Posterior vena cava (tissue), 2 donors: ENCODE results near the gene CISTR. TPM values are rescaled to one million over a fixed set of nuclear protein-coding genes. Genes with fewer than 3 reads are reported as not detected.
"Not testable (repeated sequence)": the region's sequence is repeated elsewhere in the genome, so short reads cannot be mapped to it uniquely, and the experiment has no call there.

Source experiments
- DNase-seq: peaks from one replicate; pipeline ENCODE4 v3.0.0-alpha.2; 2020; ENCODE audit warnings: low spot score
- intact Hi-C, 2 donors: fragments of 100-400 bp; cut with DNase I; formaldehyde crosslinking; loops; one replicate each; pipeline versions ENCODE4 v1.14.1 to v1.14.2; 2022 to 2023
- total RNA-seq, 2 donors: library from RNA; stranded (reverse); fragmentation: NEBNext Ultra II Directional; extraction: Animal tissue kit (Norgen Biotek cat#: 25700); gene quantifications; one replicate each; pipeline ENCODE4 v1.2.1, GENCODE V29; 2021
- donor health status: DM: yes; HTN: yes; CAD: no.
- donor health status: DM: yes; HTN: yes; CAD: no.

The CISTR gene
- total RNA-seq, 2 donors from 2014 or later: not detected

DNA sequence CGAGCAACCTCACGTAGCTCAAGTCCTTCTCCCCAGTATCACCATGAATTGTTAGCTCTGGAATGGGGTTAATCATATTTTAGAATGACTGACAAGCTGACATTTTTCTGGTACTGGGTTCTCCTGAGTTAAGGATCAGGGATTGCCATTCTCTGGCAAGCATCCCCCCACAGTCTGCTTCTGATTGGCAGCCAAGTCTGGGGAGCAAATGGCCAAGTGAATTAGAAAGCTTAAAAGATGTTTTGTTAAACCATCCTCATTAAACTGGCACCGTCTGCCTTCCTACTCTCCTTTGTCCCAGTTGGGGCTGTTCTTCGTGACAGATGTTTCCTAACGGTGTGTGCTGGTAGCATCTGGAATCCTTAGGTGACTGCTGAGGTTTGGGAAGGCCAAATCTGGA, 17.2 kb upstream of the CISTR start:
- peak; percentile 37 for DNase-seq
- intact Hi-C loops: loop anchor here in 1 of 2 donors (5.0 kb wide), 1 partner anchor 438 kb away; no protein-coding TSS in a partner anchor

DNA sequence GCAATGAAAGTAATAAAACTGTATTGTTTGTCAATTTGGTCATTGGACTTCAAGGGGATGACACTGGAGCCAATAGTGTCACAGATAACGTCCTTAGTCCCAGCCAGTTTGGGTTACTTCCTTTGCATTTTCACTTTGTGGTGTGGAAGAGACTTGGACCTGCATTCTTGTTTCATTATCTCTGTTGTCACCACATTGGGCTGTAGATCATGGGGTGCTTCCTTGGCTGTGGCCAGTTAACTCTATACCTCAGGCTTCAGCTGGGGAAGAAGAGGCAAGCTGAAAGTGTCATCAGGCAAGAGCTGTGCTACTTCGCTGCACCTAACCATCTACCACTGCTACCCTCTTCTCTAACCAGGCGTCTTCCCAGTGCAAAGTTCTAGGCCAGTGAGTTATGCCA, 15.1 kb upstream of the CISTR start:
- intact Hi-C loops: loop anchor here in 1 of 2 donors (5.0 kb wide), 1 partner anchor 440 kb away; no protein-coding TSS in a partner anchor
- peak; percentile 24 for DNase-seq

DNA sequence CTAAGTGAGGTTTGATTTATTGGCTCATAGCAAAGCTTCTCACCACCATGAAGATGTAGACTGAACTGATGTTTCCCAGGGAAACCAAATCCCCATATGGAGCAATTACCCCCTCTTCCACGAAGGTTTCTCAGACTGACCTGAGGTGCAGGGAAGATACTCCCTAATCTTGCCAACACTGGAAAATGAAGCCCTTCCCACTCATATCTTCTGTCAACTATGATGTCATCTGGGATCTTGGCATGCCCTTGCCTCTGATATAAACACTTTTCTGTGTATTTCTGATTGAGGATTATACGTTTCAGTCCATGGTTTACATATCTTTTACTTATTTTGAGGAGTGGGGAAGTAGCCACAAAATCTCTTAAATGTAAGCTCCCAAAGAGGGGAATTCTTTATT, 14.1 kb upstream of the CISTR start:
- intact Hi-C loops: loop anchor here in 1 of 2 donors (5.0 kb wide), 1 partner anchor 441 kb away; no protein-coding TSS in a partner anchor
- DNase-seq: no peak

DNA sequence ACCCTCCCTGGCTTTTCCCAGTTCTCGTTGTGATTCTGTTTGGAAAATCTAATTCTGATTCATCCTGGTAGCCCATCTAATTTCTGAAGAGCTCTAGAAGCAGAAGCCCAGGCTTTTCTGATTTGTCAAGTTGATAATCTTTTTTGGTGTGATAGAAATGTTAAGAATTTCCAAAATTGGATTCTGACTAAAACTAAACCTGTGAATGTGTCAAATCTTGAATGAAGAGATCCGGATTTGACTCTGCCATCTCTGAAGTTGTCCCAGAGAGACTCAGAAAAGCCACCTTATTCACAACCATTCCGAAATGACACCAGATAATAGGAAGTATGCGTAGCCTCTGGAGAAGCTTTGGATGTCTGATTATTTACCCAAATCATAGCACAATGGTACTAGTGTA, 12.8 kb upstream of the CISTR start:
- DNase-seq: no peak
- intact Hi-C loops: loop anchor here in 1 of 2 donors (5.0 kb wide), 1 partner anchor 443 kb away; no protein-coding TSS in a partner anchor

DNA sequence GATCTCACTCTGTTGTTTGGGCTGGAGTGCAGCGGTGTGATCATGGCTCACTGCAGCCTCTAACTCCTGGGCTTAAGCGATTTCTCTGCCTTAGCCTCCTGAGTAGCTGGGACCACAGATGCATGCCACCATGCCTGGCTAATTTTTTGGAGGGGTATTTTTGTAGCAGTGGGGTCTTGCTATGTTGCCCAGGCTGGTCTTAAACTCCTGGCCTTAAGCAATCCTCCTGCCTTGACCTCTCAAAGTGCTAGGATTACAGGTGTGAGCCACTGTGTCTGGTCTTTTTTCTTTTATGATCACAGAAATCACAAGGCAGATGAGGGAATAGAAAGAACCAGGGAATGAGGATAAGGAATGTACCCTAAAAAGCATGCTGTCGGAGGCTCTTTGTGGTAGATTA, 11.0 kb upstream of the CISTR start:
- DNase-seq, intact Hi-C loops: not testable (repeated sequence)

DNA sequence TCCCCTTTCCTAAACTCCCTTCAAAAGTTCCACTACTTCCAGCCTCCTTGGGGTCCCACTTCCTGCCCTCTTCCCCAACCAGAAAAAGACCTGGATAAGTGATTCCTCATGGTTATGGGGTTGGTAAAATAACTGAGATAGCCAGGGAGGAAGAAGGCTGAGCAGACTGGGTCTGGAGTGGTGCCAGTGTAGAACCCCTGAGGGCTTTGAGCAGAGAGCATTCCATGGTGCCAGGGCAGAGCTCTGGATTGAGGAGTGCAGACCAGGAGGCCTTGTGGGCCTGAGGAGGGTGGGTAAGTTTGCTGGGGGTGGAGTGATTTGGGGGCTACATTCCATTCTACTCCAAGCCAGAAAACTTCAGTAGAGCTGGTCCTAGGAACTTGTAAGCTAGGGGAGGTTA, 9.5 kb upstream of the CISTR start:
- intact Hi-C loops: no loop called here
- DNase-seq: peak; percentile 9

DNA sequence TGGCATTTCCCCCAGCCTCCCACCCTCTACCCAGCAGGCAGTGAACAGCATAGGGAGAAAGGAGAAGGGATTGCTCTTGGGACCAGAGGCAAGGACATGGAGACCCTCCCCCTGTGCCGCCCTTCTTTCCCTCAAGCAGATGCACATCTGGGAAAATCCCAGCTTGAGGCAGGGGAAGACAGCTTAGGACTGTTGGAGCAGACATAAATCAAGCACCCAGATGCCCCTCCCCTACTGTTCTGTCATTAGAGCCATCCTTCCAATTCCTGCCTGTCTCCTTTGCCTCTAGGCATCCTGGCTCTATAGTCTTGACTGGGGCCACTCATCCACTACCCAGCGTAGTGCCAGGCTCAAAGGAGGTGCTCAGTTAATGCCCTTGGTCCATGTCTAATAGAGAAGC, 7.5 kb upstream of the CISTR start:
- intact Hi-C loops: no loop called here
- no peak for DNase-seq

DNA sequence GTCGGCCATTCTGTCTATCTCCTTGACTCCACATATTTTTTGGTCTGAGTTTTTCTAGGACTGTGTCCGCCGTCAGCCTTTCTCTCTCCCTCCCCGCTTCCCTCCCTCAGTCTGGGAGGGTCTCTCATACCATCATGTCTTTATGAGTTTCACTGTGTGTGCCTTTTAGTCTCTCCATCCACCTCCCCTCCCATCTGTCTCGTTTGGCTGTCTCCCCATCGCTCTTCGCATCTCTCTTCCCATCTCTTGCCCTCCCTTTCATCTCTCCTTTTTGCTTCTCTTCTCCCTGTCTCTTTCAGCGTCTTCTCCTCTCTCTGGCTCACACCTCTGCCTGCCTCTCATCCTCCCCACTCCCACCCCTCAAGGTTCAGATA, 6.9 kb upstream of the CISTR start:
- no peak for DNase-seq
- intact Hi-C loops: no loop called here

DNA sequence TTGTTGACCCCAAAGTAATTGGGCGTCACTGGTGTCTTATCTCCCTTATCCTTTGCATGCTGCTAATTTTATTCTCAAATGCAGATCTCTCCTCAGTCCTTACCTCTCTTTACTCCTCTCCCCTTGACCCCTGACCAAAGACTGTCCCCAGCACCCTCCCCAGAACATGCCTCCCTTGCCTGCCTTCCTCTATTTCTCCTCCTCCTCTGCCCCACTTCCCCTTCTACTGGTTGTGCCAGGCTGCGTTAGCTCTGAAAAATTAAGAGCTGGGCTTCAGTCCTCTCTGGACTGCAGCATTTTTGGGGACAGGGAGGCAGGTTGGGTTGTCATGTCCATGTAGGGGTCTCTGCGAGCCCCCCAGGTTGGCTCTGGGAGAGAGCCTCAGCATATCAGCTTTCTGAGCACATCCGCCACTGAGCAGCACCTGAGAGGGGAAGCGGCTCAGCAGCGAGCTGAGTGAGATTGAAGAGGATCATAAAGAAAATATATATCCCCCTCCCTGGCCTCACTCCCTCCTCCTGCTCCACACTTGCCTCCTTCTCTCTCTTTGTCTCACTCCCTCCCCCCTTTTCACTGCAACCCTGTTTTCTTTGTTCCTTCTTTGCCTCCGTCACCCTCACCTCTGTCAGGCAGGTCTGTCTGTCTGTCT, 6.4 kb upstream of the CISTR start:
- DNase-seq: peak; percentile 25

DNA sequence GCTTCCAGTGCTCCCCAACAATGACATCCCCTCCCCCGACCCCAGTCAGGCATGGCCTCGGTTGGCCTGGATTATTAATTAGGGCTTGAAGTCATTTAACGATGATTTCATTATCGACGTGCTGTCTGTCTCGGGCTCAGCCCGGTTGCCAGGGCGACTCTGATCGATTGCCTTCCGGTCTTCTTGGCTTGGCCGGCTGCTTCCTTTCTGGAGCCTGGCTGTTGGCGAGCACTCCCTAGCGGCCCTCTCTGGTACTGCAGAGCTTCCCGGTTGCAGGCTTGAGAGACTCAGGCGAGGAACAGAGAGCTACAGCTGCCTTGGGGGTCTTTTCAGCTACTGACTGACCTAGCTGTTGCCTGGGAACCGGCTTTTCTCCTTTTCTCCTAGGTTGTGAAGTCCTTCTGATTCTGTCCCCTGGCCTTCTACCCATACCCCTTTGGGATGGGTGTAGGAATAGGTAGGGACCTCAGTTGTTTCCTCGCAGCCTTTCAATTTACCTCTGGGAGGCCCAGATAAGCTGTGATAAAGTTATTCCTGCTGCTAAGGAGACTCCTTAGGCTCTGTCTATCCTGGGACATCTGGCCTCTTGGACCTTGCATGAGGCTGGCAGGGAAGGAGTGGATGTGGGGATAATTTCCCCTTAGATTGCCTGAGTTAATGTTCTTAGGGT, 5.5 kb upstream of the CISTR start:
- intact Hi-C loops: no loop called here
- DNase-seq: peak; percentile 96

More for the DNA sequence above, 6.4 kb upstream of the CISTR start:
- intact Hi-C loops: no loop called here

DNA sequence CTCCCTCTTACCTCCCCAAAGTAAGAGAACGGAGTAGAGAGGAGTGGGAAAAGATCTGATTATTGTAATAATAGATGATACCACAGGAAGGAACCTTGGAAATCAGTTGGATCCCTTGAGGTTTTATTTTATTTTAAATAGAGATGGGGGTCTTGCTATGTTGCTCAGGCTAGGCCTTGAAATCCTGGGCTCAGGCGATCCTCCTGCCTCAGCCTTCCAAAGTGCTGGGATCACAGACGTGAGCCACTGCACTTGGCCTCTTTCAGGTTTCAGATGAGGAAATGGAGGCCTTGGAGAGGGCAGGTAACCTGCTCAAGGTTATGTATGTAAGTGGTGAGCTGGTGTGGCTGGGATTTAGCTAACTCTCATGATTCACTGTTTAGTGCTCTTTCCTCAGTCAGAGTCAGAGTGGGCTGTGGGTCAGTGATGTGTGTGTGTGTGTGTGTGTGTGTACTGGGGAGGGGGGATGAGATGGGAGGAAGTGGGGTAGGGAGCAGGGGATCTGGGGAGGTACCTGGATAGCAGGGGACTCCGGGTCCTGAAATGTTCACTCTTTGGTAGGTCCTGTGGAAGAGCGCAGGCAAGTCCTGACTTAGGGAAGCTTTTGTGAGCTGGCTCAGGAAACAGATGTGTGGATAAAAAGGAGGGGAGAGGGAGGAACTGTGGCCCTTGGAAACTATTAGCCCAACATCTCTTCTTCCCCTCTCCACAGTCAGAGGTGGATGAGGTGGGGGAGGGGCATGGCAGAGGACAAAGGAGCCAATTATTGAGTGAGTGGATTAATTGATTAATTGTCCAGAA, 4.7 kb upstream of the CISTR start:
- DNase-seq: no peak
- intact Hi-C loops: no loop called here

DNA sequence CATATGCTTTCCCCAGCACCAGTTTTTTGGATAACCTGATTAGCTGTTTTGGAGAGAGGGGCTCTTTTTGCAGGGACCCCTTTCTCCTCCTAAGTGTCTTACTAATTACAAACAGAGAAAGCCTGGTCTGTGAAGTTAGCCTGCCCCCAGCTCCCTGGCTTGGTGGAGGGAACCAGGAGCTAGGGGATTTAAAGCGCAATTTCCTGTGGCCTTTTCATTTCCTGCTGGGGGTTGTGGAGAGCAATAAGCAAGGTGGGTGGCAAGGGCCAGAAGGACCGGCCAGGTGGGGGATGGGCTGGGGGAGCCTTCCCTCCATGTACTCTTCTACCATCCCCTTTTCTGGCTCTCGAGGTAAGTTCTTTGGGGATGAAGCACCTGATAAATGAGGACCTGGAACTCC, 4.1 kb upstream of the CISTR start:
- DNase-seq: no peak
- intact Hi-C loops: no loop called here

DNA sequence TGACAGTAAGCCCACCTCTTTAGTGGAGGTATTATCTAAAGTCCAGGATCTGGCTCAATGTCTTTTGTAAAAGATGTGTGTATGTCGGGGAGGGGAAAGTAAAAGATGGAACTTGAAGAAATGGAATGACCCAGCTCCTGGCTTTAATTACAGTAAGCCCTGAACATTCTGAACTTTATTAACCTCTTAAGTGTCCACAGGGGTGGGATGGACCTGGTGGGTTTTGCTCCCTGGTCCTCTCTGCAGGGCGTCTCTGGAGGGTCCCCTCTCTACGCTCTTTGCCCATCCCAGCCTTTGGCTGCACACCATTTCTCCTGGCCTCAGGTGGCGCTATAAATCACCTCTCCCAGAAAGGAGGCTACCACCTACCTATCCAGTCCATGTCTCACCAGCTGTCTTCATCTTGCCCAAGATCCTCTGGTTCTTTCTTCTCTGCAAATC, 3.7 kb upstream of the CISTR start:
- DNase-seq: no peak
- intact Hi-C loops: no loop called here

DNA sequence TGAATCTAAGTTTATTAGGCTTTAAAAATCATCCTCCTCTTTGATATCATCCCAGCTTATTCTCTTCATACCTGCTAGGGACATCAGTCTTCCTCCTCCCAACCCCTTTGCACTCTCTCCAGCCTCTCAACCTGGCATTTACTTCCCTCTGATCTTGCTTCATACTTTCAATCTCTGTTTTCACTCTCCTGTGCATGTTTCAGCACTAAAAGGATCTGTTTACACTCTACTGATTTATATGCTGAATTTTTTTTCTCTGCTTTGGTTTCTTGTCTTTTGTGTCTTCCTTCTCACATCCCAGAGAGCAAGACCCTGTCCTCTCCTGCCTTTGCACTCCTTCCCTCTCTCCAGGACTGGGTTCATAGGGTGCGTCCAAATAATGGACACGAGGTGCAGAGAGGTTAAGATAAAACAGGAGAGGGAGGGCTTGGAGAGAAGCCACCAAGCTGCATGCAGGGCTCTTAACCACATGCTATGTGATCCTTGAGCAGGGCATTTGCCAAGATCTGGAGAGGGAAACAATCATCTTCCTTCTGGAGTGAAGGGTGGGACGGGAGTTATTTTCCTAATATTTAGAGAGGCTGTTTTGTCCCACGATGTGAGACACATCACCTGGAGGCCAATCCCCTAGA, 3.0 kb upstream of the CISTR start:
- intact Hi-C loops: no loop called here
- peak; percentile 19 for DNase-seq

DNA sequence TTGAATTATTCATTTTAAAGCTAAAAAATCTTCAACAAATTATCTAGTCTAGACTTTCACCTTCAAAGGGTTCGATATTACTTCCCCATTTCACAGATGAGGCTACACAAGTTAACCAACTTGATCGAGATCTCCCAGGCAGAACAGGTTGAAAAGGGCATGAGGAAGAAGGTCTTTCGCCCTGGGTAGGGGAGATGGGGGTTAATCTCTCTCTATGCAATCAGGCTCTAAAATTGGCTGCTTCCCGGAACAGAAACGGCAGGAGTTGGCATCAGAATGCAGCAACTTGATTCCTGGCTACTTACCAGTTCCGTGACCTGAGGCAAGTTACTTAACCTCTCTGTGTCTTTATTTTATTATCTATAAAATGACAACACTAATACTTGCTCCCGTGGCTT, 2.4 kb upstream of the CISTR start:
- intact Hi-C loops: no loop called here
- DNase-seq: no peak

DNA sequence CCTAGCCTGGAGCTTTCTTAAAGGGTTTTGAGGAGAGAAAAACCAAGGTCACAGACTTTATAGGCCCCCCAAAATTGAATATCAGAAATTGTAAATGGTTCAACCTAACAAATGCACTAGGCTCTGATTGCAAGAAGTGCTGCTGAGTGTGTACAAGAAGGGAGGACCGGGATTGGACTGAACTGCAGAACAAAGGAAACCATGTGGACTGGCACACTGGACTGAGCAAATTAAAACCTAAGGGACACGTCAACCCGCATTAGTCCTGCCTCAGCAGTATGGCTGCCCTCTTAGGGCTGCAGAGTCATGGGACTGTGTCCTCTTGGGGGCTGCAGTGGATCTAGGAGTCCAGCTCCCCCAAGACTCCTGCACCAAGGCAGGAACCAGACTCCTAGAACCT, 842 bp upstream of the CISTR start:
- no peak for DNase-seq
- intact Hi-C loops: no loop called here

DNA sequence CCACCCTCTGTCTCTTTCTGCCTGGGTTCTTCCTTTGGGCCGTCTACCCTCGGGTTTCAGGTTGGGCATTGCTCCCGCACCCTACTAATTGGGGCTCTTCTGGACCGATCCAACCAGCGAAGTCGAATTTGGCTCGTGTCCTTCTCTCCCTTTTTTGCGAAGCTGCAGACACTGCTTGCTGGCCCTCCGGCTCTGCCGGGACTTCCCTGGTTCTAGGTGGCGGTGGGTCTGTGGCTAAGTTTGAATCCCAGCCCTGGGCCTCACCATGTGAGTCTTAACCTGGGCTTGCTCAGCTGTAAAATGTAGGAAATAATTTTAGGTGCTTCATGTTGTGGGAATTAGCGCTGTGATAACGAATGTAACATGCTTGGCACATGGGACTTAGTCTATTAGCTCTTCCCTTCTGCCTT, 418 bp upstream of the CISTR start:
- intact Hi-C loops: no loop called here

DNA sequence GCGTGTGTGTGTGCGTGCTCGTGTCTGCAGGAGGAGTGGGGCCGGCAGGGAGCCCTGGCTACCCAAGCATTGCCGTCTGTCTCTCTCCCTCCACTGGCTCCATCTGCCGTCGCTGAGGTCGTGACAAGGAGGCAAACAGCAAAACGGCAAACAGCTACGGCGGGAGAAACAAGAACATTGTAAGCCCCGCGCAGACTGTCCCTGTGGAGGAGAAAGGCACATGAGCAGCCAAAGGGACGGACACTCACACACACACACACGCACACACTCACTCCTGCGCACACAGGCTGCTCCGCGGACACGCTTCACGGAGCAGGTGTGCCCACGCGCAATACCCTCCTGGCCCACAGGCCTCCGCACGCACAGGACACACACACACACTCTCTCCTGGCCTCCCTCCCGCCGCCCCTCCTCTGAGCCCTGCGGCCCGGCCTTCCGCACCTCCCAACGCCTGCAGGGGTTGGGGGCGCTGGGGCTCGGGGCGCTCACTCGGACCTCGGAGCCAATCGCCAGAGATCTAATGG, 905 bp downstream of the CISTR start:
- intact Hi-C loops: no loop called here
- DNase-seq: no peak

More for the DNA sequence above, 418 bp upstream of the CISTR start:
- no peak for DNase-seq
